HEK293T (cell line): ENCODE results near the gene ZNF607.

ENCODE experiments used
- ARNT ChIP-seq: fragments of 450-650 bp; IDR thresholded peaks from 2 replicates; pipeline ENCODE4 v1.6.1; 2017; ENCODE audit warnings: mild to moderate bottlenecking
- BHLHE40 ChIP-seq: fragments of 450-650 bp; IDR thresholded peaks from 2 replicates; pipeline ENCODE4 v1.6.1; 2016; ENCODE audit warnings: mild to moderate bottlenecking, moderate library complexity, borderline replicate concordance
- ELF4 ChIP-seq: fragments of 450-650 bp; IDR thresholded peaks from 2 replicates; pipeline ENCODE4 v1.6.1; 2017; ENCODE audit warnings: antibody characterized with exemption
- FOXA1 ChIP-seq: fragments of 450-650 bp; IDR thresholded peaks from 2 replicates; pipeline ENCODE4 v1.6.1; 2016; ENCODE audit warnings: mild to moderate bottlenecking
- FOXK2 ChIP-seq: fragments of 450-650 bp; IDR thresholded peaks from 2 replicates; pipeline ENCODE4 v1.6.1; 2016; ENCODE audit warnings: mild to moderate bottlenecking
- FOXM1 ChIP-seq: fragments of 450-650 bp; IDR thresholded peaks from 2 replicates; pipeline ENCODE4 v1.6.1; 2017; ENCODE audit warnings: mild to moderate bottlenecking, borderline replicate concordance
- HDGF ChIP-seq: fragments of 450-650 bp; IDR thresholded peaks from 2 replicates; pipeline ENCODE4 v1.6.1; 2017; ENCODE audit warnings: antibody characterized with exemption, borderline replicate concordance
- L3MBTL2 ChIP-seq: fragments of 450-650 bp; conservative IDR thresholded peaks from 2 replicates; pipeline ENCODE4 v1.6.1; 2016; ENCODE audit warnings: mild to moderate bottlenecking
- NFRKB ChIP-seq: fragments of 450-650 bp; IDR thresholded peaks from 2 replicates; pipeline ENCODE4 v1.6.1; 2016; ENCODE audit warnings: mild to moderate bottlenecking, moderate library complexity
- SP1 ChIP-seq: fragments of 450-650 bp; IDR thresholded peaks from 2 replicates; pipeline ENCODE4 v1.6.1; 2017
- SUZ12 ChIP-seq: fragments of 450-650 bp; IDR thresholded peaks from 2 replicates; pipeline ENCODE4 v1.6.1; 2016; ENCODE audit warnings: mild to moderate bottlenecking
- ZNF384 ChIP-seq: fragments of 450-650 bp; IDR thresholded peaks from 2 replicates; pipeline ENCODE4 v1.6.1; 2016

DNA sequence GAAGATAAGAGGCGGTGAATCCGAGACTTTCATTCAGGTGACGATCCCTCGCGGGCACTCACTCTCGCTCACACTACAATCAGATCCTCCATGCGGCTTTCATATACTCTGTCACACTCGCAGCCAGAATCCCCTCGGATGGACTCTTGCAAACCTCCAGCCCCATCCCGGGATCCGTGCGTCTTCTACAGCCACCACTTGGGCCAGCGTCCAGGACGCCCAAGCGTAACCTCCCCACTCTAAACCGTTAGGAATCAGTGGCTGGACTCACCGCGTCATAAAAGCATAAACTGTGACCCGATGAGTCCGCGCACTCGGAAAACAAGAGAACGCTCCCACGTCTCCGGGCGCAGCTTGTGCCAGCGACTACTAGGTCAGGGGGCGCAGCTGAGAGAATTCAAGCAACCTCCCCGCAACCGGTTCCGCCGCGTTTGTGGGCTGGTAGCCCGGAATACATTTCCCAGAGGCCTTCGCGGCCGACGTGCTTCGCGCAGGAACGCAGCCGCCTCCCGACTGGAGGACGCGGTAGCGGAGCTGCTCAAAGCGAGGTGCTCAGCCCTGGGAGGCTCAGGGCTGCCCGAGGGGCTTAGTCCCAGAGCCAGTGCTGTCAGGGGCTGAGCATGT, 27.6 kb downstream of the ZNF607 start:
- TF ChIP-seq SP1 (no peak), SUZ12 (no peak), L3MBTL2 (no peak; the same call in 1 of the 2 replicates), ELF4 (no peak), FOXM1 (no peak), FOXA1 (no peak), ZNF384 (no peak), NFRKB (no peak), ARNT (no peak), BHLHE40 (no peak), FOXK2 (no peak), HDGF (no peak)
